SKM-1 (cell line): ENCODE measurements around the gene TOMM20.
"Not testable (repeated sequence)": the region's sequence is repeated elsewhere in the genome, so short reads cannot be mapped to it uniquely, and the experiment has no call there.

Source experiments
- DNase-seq: peaks from one replicate; lab custom pipeline; 2025; ENCODE audit not compliant: unreplicated experiment; lab: John Stamatoyannopoulos, UW

TOMM20 gene

GRCh38 chr1:235085411-235086117, 43.1 kb downstream of the TOMM20 start:
- DNase-seq = not testable (repeated sequence)

DNA sequence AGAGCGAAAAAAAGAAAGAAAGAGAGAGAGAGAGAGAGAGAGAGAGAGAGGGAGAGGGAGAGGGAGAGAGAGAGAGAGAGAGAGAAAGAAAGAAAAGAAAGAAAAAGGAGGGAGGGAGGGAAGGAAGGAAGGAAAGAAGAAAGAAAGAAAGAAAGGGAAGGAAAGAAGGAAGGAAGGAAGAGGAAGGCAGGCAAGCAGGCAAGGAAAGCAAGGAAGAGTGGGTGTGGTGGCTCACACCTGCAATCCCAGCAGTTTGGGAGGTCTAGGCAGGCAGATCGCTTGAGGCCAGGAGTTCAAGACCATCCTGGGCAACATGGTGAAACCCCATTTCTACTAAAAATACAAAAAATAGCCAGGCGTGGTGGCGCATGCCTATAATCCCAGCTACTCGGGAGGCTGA, 47.8 kb downstream of the TOMM20 start:
- not testable (repeated sequence) for DNase-seq

DNA sequence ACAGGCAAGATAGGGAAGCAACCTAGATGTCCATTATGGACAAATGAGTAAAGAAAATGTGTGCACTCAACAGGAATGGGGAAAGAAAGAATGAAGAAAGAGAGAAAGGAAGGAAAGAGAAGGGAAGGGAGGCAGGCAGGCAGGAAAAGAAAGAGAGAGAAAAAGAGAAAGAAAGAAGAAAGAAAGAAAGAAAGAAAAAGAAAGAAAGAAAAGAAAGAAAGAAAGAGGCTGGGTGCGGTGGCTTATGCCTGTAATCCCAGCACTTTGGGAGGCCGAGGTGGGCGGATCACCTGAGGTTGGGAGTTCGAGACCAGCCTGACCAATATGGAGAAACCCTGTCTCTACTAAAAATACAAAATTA, 48.4 kb downstream of the TOMM20 start:
- not testable (repeated sequence) for DNase-seq

DNA sequence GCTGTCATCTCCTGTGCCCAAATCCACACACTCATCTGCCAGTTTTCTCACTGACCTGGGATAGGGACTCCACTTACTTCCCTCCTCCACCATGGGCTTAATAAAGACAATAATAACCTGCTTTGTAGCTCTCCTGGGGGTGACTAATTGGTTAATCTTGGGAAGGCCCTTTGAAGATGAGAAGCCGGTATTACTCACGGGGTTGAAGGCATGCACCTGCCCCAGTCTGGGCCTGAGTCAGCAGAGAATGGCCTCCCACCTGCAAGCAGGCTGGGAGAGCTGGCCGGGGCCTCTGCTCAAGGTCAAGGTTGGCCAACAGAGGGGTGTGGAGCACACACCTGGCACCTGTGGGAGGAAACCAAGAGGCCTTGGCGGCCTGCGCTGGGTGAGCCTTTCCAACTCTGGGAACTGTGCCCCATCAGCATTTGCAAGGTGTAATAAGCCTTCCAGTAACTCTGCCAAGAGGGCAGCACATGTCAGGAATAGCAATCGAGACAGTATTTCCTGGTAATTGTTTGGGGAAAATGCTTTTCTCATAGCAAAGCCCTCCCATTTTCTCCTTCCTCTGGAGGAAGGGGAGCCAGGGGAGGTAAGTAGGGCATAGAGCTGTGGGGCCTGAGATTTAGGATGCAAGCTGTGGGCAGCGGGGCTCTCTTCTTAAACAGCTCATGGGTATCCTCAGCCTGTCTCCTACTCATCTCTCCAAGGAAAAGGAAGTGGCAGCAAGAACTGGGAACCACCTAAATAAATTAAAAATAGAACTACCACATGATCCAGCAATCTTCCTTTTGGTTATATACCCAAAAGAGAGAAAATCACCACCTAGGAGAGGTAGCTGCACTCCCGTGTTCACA, 49.0 kb downstream of the TOMM20 start:
- DNase-seq = no peak

DNA sequence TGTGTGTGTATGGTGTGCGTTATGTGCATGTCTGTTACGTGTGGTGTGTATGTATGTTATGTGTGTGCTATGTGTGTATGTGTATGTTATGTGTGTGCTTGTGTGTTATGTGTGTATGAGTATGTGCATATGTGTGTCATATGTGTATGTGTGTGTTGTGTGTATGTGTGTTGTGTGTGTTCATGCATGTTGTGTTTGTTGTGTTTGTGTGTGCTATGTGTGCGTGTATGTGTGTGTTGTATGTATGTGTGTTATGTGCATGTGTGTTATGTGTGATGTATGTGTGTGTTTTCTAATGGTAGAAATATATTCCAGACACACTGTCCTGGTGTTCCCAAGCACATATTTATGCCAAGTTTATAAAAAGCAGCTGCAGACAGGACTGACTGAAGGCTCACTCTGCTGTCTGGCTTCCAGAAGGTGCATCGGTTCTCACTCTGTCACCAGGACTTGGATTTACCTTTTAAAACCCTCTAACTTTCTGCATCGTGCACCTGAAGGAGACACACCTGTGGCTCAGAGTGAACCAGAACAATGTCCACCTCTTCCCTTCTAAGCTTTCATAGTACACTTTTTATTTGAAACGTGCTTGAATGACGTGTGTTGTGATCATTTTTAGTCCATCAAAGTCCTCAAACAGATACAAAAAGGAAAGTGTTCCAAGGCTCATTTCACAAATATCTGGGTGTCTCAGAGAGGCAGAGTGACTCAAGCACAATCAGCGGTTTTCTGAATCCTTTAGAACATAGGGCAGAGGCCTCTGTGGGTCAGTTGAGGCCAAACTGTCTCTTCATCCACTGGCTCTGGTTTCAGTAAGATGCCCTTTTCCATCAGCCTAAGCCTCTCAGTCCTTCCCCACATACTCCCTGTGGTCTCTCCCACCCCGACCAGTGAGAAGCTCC, 49.9 kb downstream of the TOMM20 start:
- DNase-seq = no peak

DNA sequence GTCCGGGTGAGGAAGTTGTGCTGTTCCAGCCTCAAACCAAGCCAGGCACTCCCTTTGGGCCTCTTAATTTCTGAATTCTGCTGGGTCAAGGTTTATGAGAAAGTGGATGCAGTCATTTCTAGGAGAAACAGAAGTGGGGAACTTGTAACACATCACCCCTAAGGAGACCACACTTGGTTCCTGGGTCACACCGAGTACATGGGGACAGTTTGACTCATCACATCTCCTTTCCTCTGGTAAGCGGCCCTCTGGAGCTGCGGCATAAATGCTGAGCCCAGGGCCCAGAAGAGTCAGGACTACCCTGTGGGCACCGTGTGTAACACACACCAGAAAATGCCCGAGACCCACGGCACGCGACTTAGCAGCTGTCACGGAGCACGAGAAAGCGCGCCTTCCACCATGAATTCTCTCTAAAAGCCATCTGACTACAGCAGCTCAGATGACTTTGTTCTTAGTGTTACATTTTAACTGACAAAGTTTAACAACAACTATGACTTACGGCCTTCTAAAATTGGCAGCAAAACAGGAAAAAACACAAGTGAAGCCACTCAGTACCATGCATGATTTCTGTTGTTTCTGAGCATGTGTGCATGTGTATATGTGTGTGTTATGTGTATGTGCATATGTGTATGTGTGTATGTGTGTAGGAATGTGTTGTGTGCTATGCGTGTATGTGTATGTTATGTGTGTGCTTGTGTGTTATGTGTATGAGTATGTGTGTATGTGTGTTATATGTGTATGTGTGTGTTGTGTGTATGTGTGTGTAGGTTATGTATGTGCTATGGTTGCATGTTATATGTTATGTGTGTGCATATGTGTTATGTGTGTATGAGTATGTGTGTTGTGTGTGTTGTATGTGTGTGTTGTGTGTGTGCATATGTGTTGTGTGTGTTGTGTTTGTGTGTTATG, 50.8 kb downstream of the TOMM20 start:
- DNase-seq = no peak

DNA sequence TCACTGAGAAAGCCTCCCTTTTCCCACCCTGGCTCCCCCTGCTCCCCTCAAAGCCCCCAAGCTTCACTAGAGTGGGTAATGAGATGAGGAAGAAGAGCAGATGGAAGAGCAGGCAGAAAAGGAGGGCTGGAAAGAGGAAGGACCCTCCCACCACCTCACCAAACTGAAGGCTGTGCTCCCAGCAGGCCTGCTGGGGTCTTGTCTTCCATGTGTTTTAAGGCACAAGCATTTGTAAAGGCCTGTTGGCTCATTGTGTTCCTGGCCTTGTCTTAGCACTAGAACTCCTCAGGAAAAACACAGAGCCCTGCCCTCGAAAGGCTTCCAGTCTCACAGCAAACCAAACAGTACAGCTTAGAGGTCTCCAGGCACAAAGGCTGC, 51.5 kb downstream of the TOMM20 start:
- DNase-seq = no peak

DNA sequence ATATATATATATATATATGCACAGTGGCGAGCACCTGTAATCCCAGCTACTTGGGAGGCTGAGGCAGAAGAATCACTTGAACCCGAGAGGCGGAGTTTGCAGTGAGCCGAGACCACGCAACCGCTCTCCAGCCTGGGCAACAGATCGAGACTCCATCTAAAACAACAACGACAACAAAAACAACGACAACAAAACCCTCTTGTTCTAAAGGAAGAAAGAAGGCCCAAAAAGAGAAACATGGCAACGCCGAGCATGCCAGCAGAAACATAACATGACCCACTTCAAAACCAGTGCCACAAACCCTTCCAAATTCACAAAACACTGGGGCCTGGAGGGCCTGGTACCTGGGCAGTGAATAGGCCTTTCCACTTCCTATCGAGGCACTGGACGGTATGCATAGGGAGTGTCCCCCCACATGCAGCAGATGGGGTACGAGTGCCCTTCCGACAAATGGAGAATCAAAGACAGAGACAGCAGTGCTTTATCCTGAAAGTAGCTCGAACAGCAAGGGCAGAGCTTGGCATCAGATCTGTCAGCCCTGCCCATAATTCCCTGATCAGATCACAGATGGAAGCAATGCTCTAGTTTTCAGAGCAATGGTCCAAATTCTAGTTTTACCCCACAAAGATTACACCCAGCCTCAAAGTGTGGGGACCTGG, 52.0 kb downstream of the TOMM20 start:
- no peak for DNase-seq

DNA sequence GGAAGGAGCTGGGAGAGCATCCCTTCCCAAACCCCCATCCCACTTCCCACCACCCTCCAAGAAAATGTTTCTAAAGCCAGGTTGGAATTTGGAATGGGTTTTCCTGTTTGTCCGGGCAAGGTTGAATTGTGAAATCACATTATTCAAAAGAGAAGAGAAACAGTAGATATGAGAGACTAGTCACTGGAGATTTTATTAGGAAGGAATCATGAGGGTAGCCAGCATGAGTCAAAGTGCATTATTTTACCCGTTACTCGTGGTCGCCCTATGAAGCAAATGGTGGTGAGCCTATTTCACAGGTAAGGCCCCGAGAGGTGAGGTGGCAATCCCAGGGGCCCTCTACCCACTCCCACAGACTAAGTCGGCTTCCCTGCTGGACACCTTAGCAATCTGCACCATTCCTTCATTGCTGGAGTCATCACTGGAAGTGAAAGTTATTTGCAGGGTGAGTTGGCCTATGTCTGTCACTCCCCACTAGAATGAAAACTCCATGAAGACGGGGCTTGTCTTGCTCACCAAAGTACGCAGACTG, 52.8 kb downstream of the TOMM20 start:
- no peak for DNase-seq

- DNase-seq = no peak
These were observed 53.4 kb downstream of the TOMM20 start for GRCh38 chr1:235075048-235075776.

- DNase-seq = no peak
These were observed 54.1 kb downstream of the TOMM20 start for GRCh38 chr1:235074523-235075047.

DNA sequence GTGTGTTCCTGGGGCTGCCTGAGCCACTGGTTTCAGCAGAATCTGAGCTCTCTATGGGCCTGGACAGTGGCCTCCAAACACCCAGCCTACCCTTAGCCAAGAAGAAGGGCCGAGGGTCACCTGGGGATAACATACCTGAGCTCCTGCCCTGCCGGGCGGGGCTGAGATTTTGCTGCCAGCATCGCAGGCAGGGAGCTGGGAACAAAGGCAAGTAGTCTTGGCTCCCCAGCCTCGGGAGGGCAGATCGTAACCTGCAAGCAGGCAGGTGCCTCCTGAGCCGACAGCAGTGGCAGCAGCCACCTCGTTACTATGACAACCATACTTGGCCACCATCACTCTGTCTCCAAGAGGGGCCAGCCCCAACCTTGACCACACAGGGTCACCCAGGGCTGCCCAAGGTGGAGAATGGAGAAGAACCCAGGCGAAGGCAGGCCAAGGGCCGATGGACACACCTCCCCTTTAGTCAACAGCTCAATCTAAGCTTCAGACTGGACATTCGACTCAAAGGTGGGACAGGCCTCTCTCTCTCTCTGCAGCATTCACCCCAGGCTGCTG, 54.6 kb downstream of the TOMM20 start:
- DNase-seq = no peak

GRCh38 chr1:235073331-235073967, 55.2 kb downstream of the TOMM20 start:
- no peak for DNase-seq

- not testable (repeated sequence) for DNase-seq
These were observed 56.1 kb downstream of the TOMM20 start for GRCh38 chr1:235072577-235072976.

DNA sequence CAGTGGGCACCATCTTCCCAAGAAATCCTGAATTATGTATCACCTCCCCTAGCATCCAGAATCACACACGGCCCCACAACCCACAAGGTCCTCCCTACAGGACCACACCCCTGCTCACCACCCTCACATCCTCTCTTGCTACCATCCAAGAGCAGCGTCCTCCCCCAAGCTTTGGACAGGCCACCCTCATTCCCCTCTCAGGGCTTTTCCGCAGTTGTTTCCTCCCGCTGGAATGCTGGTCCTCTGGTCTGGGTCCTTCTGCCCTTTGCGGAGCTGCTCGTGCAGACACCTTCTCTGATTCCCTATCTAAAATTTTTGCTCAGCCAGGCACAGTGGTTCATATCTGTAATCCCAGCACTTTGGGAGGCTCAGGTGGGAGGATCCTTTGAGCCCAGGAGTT, 56.5 kb downstream of the TOMM20 start:
- DNase-seq = no peak

- no peak for DNase-seq
These were observed 57.8 kb downstream of the TOMM20 start for GRCh38 chr1:235070819-235071218.

DNA sequence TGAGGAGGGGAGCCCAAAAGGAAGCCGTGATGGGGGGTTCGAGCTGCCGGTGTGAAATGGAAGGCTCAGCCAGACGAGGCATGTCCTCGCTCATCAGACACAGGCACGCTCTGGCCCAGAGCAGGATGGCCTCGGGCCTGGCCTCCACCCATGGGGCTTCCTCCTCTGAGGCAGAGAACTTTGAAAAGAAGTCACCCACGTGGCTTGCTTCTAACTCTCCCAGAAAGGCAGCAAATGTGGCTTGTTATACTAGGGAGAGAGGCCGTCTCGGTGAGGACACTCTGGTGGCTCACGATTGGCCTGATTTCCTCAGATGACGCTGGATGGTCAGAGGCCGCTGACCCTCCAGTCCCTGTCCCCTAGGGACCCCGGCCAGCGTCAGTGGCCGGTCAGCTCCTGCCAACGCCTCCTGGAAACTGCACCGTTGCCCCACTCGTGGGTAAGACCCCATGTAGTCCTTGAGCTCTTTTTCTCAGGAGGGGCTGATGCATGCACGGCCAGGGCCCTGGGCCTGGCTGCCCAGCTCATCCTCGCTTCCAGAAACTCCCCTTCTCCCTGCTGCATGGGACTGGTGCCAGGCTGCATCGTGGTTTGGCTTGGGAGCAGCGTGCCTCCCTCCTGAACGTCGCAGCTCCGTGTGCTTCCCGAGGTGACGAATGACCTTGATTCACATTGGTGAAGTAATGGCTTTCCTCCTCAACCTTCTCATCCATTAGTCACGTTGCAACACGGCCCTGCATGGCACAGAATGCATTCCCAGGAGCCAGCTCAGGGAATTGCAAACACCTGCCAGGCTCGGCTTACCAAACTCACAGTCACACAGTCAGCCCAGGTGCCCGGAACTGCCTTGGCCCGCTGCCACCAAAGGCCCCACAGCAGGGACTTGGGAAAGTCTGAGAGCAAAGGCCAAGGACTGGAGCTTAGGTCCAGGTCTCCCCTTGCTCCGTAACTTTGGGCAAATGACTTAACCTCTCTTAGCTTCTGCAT, 58.8 kb downstream of the TOMM20 start:
- no peak for DNase-seq
